HEK293T (cell line): ENCODE data around the gene SIAE.

Experiments
- CTCF ChIA-PET: fragments of 350-600 bp; formaldehyde crosslinking; extraction: SDS; loops from one replicate; lab custom pipeline; 2021; ENCODE audit warnings: antibody characterized with exemption, inconsistent platforms; lab: Yijun Ruan, JAX
- POLR2A ChIA-PET: fragments of 350-600 bp; formaldehyde crosslinking; extraction: SDS; loops from one replicate; lab custom pipeline; 2020; ENCODE audit warnings: antibody characterized with exemption, inconsistent platforms; lab: Yijun Ruan, JAX
- DNase-seq: peaks from one replicate; pipeline ENCODE4 v3.0.0; 2012; ENCODE audit warnings: mixed read lengths; ENCODE audit errors: extremely low spot score
- ARNT ChIP-seq: fragments of 450-650 bp; IDR thresholded peaks from 2 replicates; pipeline ENCODE4 v1.6.1; 2017; ENCODE audit warnings: mild to moderate bottlenecking
- BHLHE40 ChIP-seq: fragments of 450-650 bp; IDR thresholded peaks from 2 replicates; pipeline ENCODE4 v1.6.1; 2016; ENCODE audit warnings: mild to moderate bottlenecking, moderate library complexity, borderline replicate concordance
- CTBP1 ChIP-seq: fragments of 450-650 bp; IDR thresholded peaks from 2 replicates; pipeline ENCODE4 v1.6.1; 2016; ENCODE audit warnings: borderline replicate concordance
- ELF4 ChIP-seq: fragments of 450-650 bp; IDR thresholded peaks from 2 replicates; pipeline ENCODE4 v1.6.1; 2017; ENCODE audit warnings: antibody characterized with exemption
- FOXA1 ChIP-seq: fragments of 450-650 bp; IDR thresholded peaks from 2 replicates; pipeline ENCODE4 v1.6.1; 2016; ENCODE audit warnings: mild to moderate bottlenecking
- FOXK2 ChIP-seq: fragments of 450-650 bp; IDR thresholded peaks from 2 replicates; pipeline ENCODE4 v1.6.1; 2016; ENCODE audit warnings: mild to moderate bottlenecking
- FOXM1 ChIP-seq: fragments of 450-650 bp; IDR thresholded peaks from 2 replicates; pipeline ENCODE4 v1.6.1; 2017; ENCODE audit warnings: mild to moderate bottlenecking, borderline replicate concordance
- HDGF ChIP-seq: fragments of 450-650 bp; IDR thresholded peaks from 2 replicates; pipeline ENCODE4 v1.6.1; 2017; ENCODE audit warnings: antibody characterized with exemption, borderline replicate concordance
- L3MBTL2 ChIP-seq: fragments of 450-650 bp; conservative IDR thresholded peaks from 2 replicates; pipeline ENCODE4 v1.6.1; 2016; ENCODE audit warnings: mild to moderate bottlenecking
- LEF1 ChIP-seq: fragments of 450-650 bp; IDR thresholded peaks from 2 replicates; pipeline ENCODE4 v1.6.1; 2017; ENCODE audit warnings: mild to moderate bottlenecking, borderline replicate concordance
- NFRKB ChIP-seq: fragments of 450-650 bp; IDR thresholded peaks from 2 replicates; pipeline ENCODE4 v1.6.1; 2016; ENCODE audit warnings: mild to moderate bottlenecking, moderate library complexity
- PKNOX1 ChIP-seq: fragments of 450-650 bp; IDR thresholded peaks from 2 replicates; pipeline ENCODE4 v1.6.1; 2016
- SP1 ChIP-seq: fragments of 450-650 bp; IDR thresholded peaks from 2 replicates; pipeline ENCODE4 v1.6.1; 2017
- SUZ12 ChIP-seq: fragments of 450-650 bp; IDR thresholded peaks from 2 replicates; pipeline ENCODE4 v1.6.1; 2016; ENCODE audit warnings: mild to moderate bottlenecking
- TARDBP ChIP-seq: fragments of 450-650 bp; IDR thresholded peaks from 2 replicates; pipeline ENCODE4 v1.6.1; 2016
- ZNF384 ChIP-seq: fragments of 450-650 bp; IDR thresholded peaks from 2 replicates; pipeline ENCODE4 v1.6.1; 2016

The SIAE gene

GRCh38 chr11:124661553-124661952 lies 12.0 kb downstream of the SIAE start:
- no peak for TF ChIP-seq FOXK2
- TF ChIP-seq NFRKB: no peak
- TF ChIP-seq TARDBP: no peak
- no peak for TF ChIP-seq ZNF384
- no peak for TF ChIP-seq SUZ12
- no peak for TF ChIP-seq SP1
- no peak for TF ChIP-seq FOXM1
- TF ChIP-seq ELF4: no peak
- no peak for TF ChIP-seq CTBP1
- TF ChIP-seq ARNT: no peak
- no peak for TF ChIP-seq PKNOX1
- no peak for TF ChIP-seq BHLHE40
- TF ChIP-seq L3MBTL2: no peak
- TF ChIP-seq HDGF: no peak
- no peak for TF ChIP-seq FOXA1
- TF ChIP-seq LEF1: no peak
- DNase-seq: no peak
- POLR2A ChIA-PET: no interaction called here
- CTCF ChIA-PET: interaction anchor here (0.6 to 1.3 kb wide), 2 partner anchors 133 to 175 kb away, joined by 3 read pairs; no protein-coding TSS in a partner anchor

GRCh38 chr11:124658986-124659385 lies 14.6 kb downstream of the SIAE start:
- CTCF ChIA-PET: interaction anchor here (2.2 kb wide), 1 partner anchor 10 kb away, joined by 10 read pairs; no protein-coding TSS in a partner anchor
- TF ChIP-seq ARNT (no peak), ELF4 (no peak), FOXA1 (no peak), TARDBP (no peak), FOXK2 (no peak), LEF1 (no peak), NFRKB (no peak)
- no peak for DNase-seq
- POLR2A ChIA-PET: no interaction called here

- no peak for TF ChIP-seq FOXK2
- no peak for TF ChIP-seq L3MBTL2
- no peak for TF ChIP-seq BHLHE40
- no peak for TF ChIP-seq CTBP1
- no peak for TF ChIP-seq SP1
- no peak for TF ChIP-seq ARNT
- TF ChIP-seq FOXA1: no peak
- TF ChIP-seq PKNOX1: no peak
- TF ChIP-seq SUZ12: no peak
- TF ChIP-seq HDGF: no peak
- TF ChIP-seq FOXM1: no peak
- no peak for TF ChIP-seq TARDBP
- CTCF ChIA-PET: no interaction called here
- POLR2A ChIA-PET: no interaction called here
- DNase-seq: no peak
Observed at GRCh38 chr11:124658501-124658900, 15.0 kb downstream of the SIAE start.

- TF ChIP-seq HDGF (no peak), TARDBP (no peak), NFRKB (no peak), ELF4 (no peak), CTBP1 (no peak), FOXA1 (no peak), LEF1 (no peak), SP1 (no peak), PKNOX1 (no peak), BHLHE40 (no peak), FOXM1 (no peak), ZNF384 (no peak), L3MBTL2 (no peak)
- DNase-seq: no peak
- CTCF ChIA-PET: no interaction called here
- POLR2A ChIA-PET: no interaction called here
Observed at GRCh38 chr11:124657904-124658303, 15.6 kb downstream of the SIAE start.

- POLR2A ChIA-PET: interaction anchor here (1.0 kb wide), 1 partner anchor 13 kb away, joined by 3 read pairs; no protein-coding TSS in a partner anchor
- TF ChIP-seq SUZ12 (no peak), L3MBTL2 (no peak), ARNT (no peak), FOXA1 (no peak)
- CTCF ChIA-PET: no interaction called here
- DNase-seq: no peak
Observed at GRCh38 chr11:124656774-124657630, 16.5 kb downstream of the SIAE start.

GRCh38 chr11:124648610-124649009 lies 24.9 kb downstream of the SIAE start:
- ChIA-PET CTCF (no interaction called here), POLR2A (no interaction called here)
- TF ChIP-seq L3MBTL2 (no peak), FOXK2 (no peak)
- DNase-seq: no peak
